ENCODE data around the gene TFF2. TPM values are rescaled to one million over a fixed set of nuclear protein-coding genes. Genes with fewer than 3 reads are reported as not detected.

TFF2 gene
- polyA plus RNA-seq, 1 donor (not counting 4 experiments of a cell fraction or from before 2014, with no cell fraction given) = not detected

GRCh38 chr21:42357307-42357706, 6.5 kb upstream of the TFF2 start:
- Histone ChIP-seq H3K4me3 (ENCODE audit: control insufficient read depth in 2 of 3, extremely low read depth in 1 of 3, insufficient read depth in 2 of 3, low read depth in 1 of 3, low read length in 3 of 3) (no peak overlapping the region), H3K4me1 (ENCODE audit: control insufficient read depth, extremely low read depth, insufficient read depth, low read length) (no peaks in the 10 kb centered on the region), H3K27ac (ENCODE audit: control insufficient read depth, insufficient read depth, low read length) (no peak overlapping the region), H3K9ac (ENCODE audit: control insufficient read depth, extremely low read depth, insufficient read depth, low read length) (no peak overlapping the region), H3K27me3 (ENCODE audit: control insufficient read depth, extremely low read depth, insufficient read depth, low read length) (no peaks in the 10 kb centered on the region), H3K4me2 (ENCODE audit: control insufficient read depth, extremely low read depth, insufficient read depth, low read depth, low read length) (no peak overlapping the region), H3K36me3 (ENCODE audit: control insufficient read depth in 2 of 2, extremely low read depth in 1 of 2, insufficient read depth in 2 of 2, low read length in 2 of 2) (no peaks in the 10 kb centered on the region), H2AFZ (ENCODE audit: control insufficient read depth, low read length) (no peak overlapping the region), H3K9me3 (ENCODE audit: control insufficient read depth, low read depth, low read length) (peaks cover 3% of the 10 kb centered on the region), H3K9me1 (ENCODE audit: control insufficient read depth, extremely low read depth, insufficient read depth, low read length) (no peaks in the 10 kb centered on the region), H4K20me1 (ENCODE audit: control insufficient read depth, extremely low read depth, insufficient read depth, low read length) (no peaks in the 10 kb centered on the region), H3K79me2 (ENCODE audit: control insufficient read depth, insufficient read depth, low read length) (no peaks in the 10 kb centered on the region)
- DNase-seq (ENCODE audit: low read depth, low spot score) = no peak
- no peak for TF ChIP-seq EZH2 (IDR thresholded peaks at IDR 0.05; ENCODE audit: low read length)
- dilution Hi-C loops (cut with MboI; ENCODE audit: extremely low pct_ligation_motif_present, low sequenced_read_pairs) = no loop called here
- FAIRE-seq = no peak

DNA sequence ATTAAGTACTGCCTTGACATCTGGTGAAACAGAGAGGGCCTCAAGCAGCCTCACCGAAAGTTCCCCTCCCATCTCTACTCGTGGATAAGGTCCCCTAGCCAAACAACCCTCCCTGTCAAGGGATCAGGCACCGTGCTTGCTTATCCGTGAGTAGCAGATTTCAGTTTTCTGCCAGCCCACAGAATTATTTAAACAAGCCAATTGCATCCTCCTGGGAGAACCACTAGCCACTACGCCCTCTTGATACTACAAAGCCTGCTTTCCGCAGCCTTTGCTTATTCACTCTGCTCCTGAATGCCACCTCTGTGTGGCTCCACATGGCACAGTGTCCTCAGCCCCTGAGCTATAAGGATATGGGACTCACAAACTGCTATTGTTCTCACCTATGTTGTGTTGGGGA, 5.9 kb upstream of the TFF2 start:
- no peaks in the 10 kb centered on the region for H3K4me1 ChIP-seq (ENCODE audit: control insufficient read depth, extremely low read depth, insufficient read depth, low read length)
- H4K20me1 ChIP-seq (ENCODE audit: control insufficient read depth, extremely low read depth, insufficient read depth, low read length) = no peaks in the 10 kb centered on the region
- dilution Hi-C loops (cut with MboI; ENCODE audit: extremely low pct_ligation_motif_present, low sequenced_read_pairs) = no loop called here
- H3K4me2 ChIP-seq (ENCODE audit: control insufficient read depth, extremely low read depth, insufficient read depth, low read depth, low read length) = no peak overlapping the region
- H3K79me2 ChIP-seq (ENCODE audit: control insufficient read depth, insufficient read depth, low read length) = no peaks in the 10 kb centered on the region
- no peak for DNase-seq (ENCODE audit: low read depth, low spot score)
- no peak overlapping the region for H3K9ac ChIP-seq (ENCODE audit: control insufficient read depth, extremely low read depth, insufficient read depth, low read length)
- TF ChIP-seq, protein P1, sequence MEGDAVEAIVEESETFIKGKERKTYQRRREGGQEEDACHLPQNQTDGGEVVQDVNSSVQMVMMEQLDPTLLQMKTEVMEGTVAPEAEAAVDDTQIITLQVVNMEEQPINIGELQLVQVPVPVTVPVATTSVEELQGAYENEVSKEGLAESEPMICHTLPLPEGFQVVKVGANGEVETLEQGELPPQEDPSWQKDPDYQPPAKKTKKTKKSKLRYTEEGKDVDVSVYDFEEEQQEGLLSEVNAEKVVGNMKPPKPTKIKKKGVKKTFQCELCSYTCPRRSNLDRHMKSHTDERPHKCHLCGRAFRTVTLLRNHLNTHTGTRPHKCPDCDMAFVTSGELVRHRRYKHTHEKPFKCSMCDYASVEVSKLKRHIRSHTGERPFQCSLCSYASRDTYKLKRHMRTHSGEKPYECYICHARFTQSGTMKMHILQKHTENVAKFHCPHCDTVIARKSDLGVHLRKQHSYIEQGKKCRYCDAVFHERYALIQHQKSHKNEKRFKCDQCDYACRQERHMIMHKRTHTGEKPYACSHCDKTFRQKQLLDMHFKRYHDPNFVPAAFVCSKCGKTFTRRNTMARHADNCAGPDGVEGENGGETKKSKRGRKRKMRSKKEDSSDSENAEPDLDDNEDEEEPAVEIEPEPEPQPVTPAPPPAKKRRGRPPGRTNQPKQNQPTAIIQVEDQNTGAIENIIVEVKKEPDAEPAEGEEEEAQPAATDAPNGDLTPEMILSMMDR (optimal IDR thresholded peaks at IDR 0.05 in 1 of 3, IDR thresholded peaks at IDR 0.05 in 1 of 3, conservative IDR thresholded peaks at IDR 0.05 in 1 of 3; ENCODE audit: extremely low read depth in 1 of 3, insufficient read depth in 2 of 3, low read length in 3 of 3) = no peak
- no peak for TF ChIP-seq EZH2 (IDR thresholded peaks at IDR 0.05; ENCODE audit: low read length)
- H3K27me3 ChIP-seq (ENCODE audit: control insufficient read depth, extremely low read depth, insufficient read depth, low read length) = no peaks in the 10 kb centered on the region
- FAIRE-seq = no peak
- no peak overlapping the region for H3K4me3 ChIP-seq (ENCODE audit: control insufficient read depth in 2 of 3, extremely low read depth in 1 of 3, insufficient read depth in 2 of 3, low read depth in 1 of 3, low read length in 3 of 3)
- H3K27ac ChIP-seq (ENCODE audit: control insufficient read depth, insufficient read depth, low read length) = no peak overlapping the region
- no peak overlapping the region for H2AFZ ChIP-seq (ENCODE audit: control insufficient read depth, low read length)
- H3K9me1 ChIP-seq (ENCODE audit: control insufficient read depth, extremely low read depth, insufficient read depth, low read length) = no peaks in the 10 kb centered on the region
- peaks cover 3% of the 10 kb centered on the region for H3K9me3 ChIP-seq (ENCODE audit: control insufficient read depth, low read depth, low read length)
- no peaks in the 10 kb centered on the region for H3K36me3 ChIP-seq (ENCODE audit: control insufficient read depth in 2 of 2, extremely low read depth in 1 of 2, insufficient read depth in 2 of 2, low read length in 2 of 2)

DNA sequence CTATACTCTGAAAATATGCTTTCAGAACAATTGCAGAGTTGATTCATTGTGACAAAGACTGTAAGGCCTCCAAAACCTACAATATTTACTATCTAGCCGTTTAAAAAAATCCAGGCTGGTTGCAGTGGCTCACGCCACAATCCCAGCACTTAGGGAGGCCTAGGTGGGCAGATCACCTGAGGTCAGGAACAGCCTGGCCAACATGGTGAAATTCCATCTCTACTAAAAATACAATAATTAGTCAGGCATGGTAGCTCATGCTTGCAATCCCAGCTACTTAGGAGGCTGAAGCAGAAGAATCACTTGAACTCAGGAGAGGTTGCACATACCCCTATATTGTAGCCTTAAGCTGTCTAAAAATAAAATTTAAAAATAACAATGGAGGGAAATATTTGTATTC, 5.3 kb upstream of the TFF2 start:
- Histone ChIP-seq H3K27me3 (ENCODE audit: control insufficient read depth, extremely low read depth, insufficient read depth, low read length) (no peaks in the 10 kb centered on the region), H3K36me3 (ENCODE audit: control insufficient read depth in 2 of 2, extremely low read depth in 1 of 2, insufficient read depth in 2 of 2, low read length in 2 of 2) (no peaks in the 10 kb centered on the region), H4K20me1 (ENCODE audit: control insufficient read depth, extremely low read depth, insufficient read depth, low read length) (no peaks in the 10 kb centered on the region), H3K27ac (ENCODE audit: control insufficient read depth, insufficient read depth, low read length) (no peak overlapping the region), H3K4me2 (ENCODE audit: control insufficient read depth, extremely low read depth, insufficient read depth, low read depth, low read length) (no peak overlapping the region), H3K79me2 (ENCODE audit: control insufficient read depth, insufficient read depth, low read length) (no peaks in the 10 kb centered on the region), H3K9me1 (ENCODE audit: control insufficient read depth, extremely low read depth, insufficient read depth, low read length) (no peaks in the 10 kb centered on the region), H2AFZ (ENCODE audit: control insufficient read depth, low read length) (no peak overlapping the region), H3K4me1 (ENCODE audit: control insufficient read depth, extremely low read depth, insufficient read depth, low read length) (no peaks in the 10 kb centered on the region), H3K4me3 (ENCODE audit: control insufficient read depth in 2 of 3, extremely low read depth in 1 of 3, insufficient read depth in 2 of 3, low read depth in 1 of 3, low read length in 3 of 3) (no peak overlapping the region), H3K9me3 (ENCODE audit: control insufficient read depth, low read depth, low read length) (peaks cover 3% of the 10 kb centered on the region), H3K9ac (ENCODE audit: control insufficient read depth, extremely low read depth, insufficient read depth, low read length) (no peak overlapping the region)
- DNase-seq (ENCODE audit: low read depth, low spot score) (no peak), FAIRE-seq (no peak)
- TF ChIP-seq EZH2 (IDR thresholded peaks at IDR 0.05; ENCODE audit: low read length) = no peak
- TF ChIP-seq, protein P1 (optimal IDR thresholded peaks at IDR 0.05 in 1 of 3, IDR thresholded peaks at IDR 0.05 in 1 of 3, conservative IDR thresholded peaks at IDR 0.05 in 1 of 3; ENCODE audit: extremely low read depth in 1 of 3, insufficient read depth in 2 of 3, low read length in 3 of 3) = no peak
- dilution Hi-C loops (cut with MboI; ENCODE audit: extremely low pct_ligation_motif_present, low sequenced_read_pairs) = no loop called here

All from keratinocyte (primary cell).